HepG2 (cell line): ENCODE results near the gene CFAP54. TPM values are rescaled to one million over a fixed set of nuclear protein-coding genes. Genes with fewer than 3 reads are reported as not detected.

ENCODE experiments used
- ATAC-seq: fragments of 200-7000 bp; cut with Tn5 transposase; 3 replicates; pipeline ENCODE4 v1.9.1; 2020; ENCODE audit warnings: mild to moderate bottlenecking, moderate library complexity
- BruUV-seq: library from RNA; stranded (reverse); fragments of 400-500 nt; replicated peaks from 2 replicates; lab custom pipeline; 2021; lab: Mats Ljungman, UMichigan
- CTCF ChIA-PET: fragments of 300-600 bp; formaldehyde crosslinking; extraction: SDS; loops from one replicate; lab custom pipeline; 2021; ENCODE audit warnings: low total read pairs, inconsistent platforms, low intra/inter-chr PET ratio; lab: Yijun Ruan, JAX
- POLR2A ChIA-PET: fragments of 350-600 bp; sonication (Branson Sonifier 250); formaldehyde crosslinking; loops from one replicate; lab custom pipeline; 2020; ENCODE audit warnings: antibody characterized with exemption, inconsistent platforms; lab: Yijun Ruan, JAX
- DNase-seq: peaks from one replicate; pipeline ENCODE4 v3.0.0-alpha.2; 2015; ENCODE audit warnings: low spot score
- FAIRE-seq: peaks from 3 replicates; lab custom pipeline; 2011; peaks lifted over from hg19 to GRCh38; lab: Jason Lieb, UNC
- H2AFZ ChIP-seq: one replicate; pipeline ENCODE4 v1.6.1; 2011; ENCODE audit warnings: low read length, inconsistent platforms
- H3K27ac ChIP-seq: fragments of 300-600 bp; 3 replicates; pipeline ENCODE4 v1.8.0; 2011; ENCODE audit warnings: mixed run types, mild to moderate bottlenecking, mixed read lengths, low read length, inconsistent platforms; ENCODE audit not compliant: insufficient read depth; ENCODE audit errors: extremely low read length
- H3K27me3 ChIP-seq, 2 experiments: fragments of 200-600 bp in 1 of 2; 2 replicates in 1 of 2; 3 replicates in 1 of 2; pipeline versions ENCODE4 v1.6.0 to v1.8.0; 2011; ENCODE audit warnings: low read length in 2 of 2, mild to moderate bottlenecking in 2 of 2, moderate library complexity in 2 of 2, inconsistent platforms in 1 of 2; ENCODE audit not compliant: insufficient read depth in 2 of 2, control insufficient read depth in 1 of 2
- H3K36me3 ChIP-seq, 2 experiments: fragments of 200-600 bp in 1 of 2; replicated peaks in 1 of 2; 2 replicates in 1 of 2; 3 replicates in 1 of 2; pipeline versions ENCODE4 v1.5.1 to v1.8.0; 2011; ENCODE audit warnings: low read length in 2 of 2, inconsistent platforms in 1 of 2; ENCODE audit not compliant: insufficient read depth in 2 of 2, control insufficient read depth in 1 of 2
- H3K4me1 ChIP-seq: 2 replicates; pipeline ENCODE4 v1.5.1; 2012; ENCODE audit warnings: low read length, inconsistent platforms; ENCODE audit not compliant: insufficient read depth
- H3K4me2 ChIP-seq: 2 replicates; pipeline ENCODE4 v1.6.0; 2011; ENCODE audit warnings: low read depth, low read length, inconsistent platforms
- H3K4me3 ChIP-seq, 3 experiments: fragments of 200-600 bp in 1 of 3; sonication (generic), shearing (Covaris generic) in 1 of 3; replicated peaks in 1 of 3; 2 replicates each; pipeline ENCODE4 v1.5.1; 2011 to 2016; ENCODE audit warnings: low read length in 3 of 3, inconsistent platforms in 2 of 3, low read depth in 2 of 3, mild to moderate bottlenecking in 2 of 3, control low read depth in 1 of 3, mixed read lengths in 1 of 3; ENCODE audit not compliant: insufficient read depth in 1 of 3
- H3K79me2 ChIP-seq: one replicate; pipeline ENCODE4 v1.6.1; 2011; ENCODE audit warnings: low read length, inconsistent platforms; ENCODE audit not compliant: insufficient read depth
- H3K9ac ChIP-seq: 2 replicates; pipeline ENCODE4 v1.6.0; 2011; ENCODE audit warnings: mild to moderate bottlenecking, low read depth, low read length, inconsistent platforms; ENCODE audit not compliant: insufficient read depth
- H3K9me3 ChIP-seq: 2 replicates; pipeline ENCODE4 v1.5.1; 2012; ENCODE audit warnings: mild to moderate bottlenecking, low read length
- H4K20me1 ChIP-seq: 2 replicates; pipeline ENCODE4 v1.6.0; 2011; ENCODE audit warnings: inconsistent platforms, mild to moderate bottlenecking, low read length, moderate library complexity; ENCODE audit not compliant: insufficient read depth
- ARID5B ChIP-seq: IDR thresholded peaks from 2 replicates; pipeline ENCODE4 v1.4.0; 2020; ENCODE audit warnings: mild to moderate bottlenecking, missing genetic modification reagents
- BCLAF1 ChIP-seq: fragments of 450-650 bp; IDR thresholded peaks from 2 replicates; pipeline ENCODE4 v1.6.1; 2017; ENCODE audit warnings: mild to moderate bottlenecking
- CENPBD1 ChIP-seq: sonication (generic); formaldehyde crosslinking; IDR thresholded peaks from 2 replicates; pipeline ENCODE4 v1.8.0; 2022; ENCODE audit warnings: missing genetic modification reagents, low read depth, mild to moderate bottlenecking, borderline replicate concordance
- CTCF ChIP-seq: sonication (generic); formaldehyde crosslinking; IDR thresholded peaks from 2 replicates; pipeline ENCODE4 v1.5.0; 2020; ENCODE audit warnings: mild to moderate bottlenecking, missing genetic modification reagents, moderate library complexity
- IRF1 ChIP-seq: sonication (generic); formaldehyde crosslinking; IDR thresholded peaks from 2 replicates; pipeline ENCODE4 v1.4.0; 2020; ENCODE audit warnings: low read depth, mild to moderate bottlenecking, missing genetic modification reagents
- JDP2 ChIP-seq: sonication (generic); formaldehyde crosslinking; IDR thresholded peaks from 2 replicates; pipeline ENCODE4 v1.8.1; 2022; ENCODE audit warnings: missing genetic modification reagents, borderline replicate concordance
- MTA1 ChIP-seq: sonication (generic); formaldehyde crosslinking; IDR thresholded peaks from 2 replicates; pipeline ENCODE4 v1.4.0; 2020; ENCODE audit warnings: missing genetic modification reagents, mild to moderate bottlenecking, borderline replicate concordance
- RFX5 ChIP-seq: IDR thresholded peaks from 2 replicates; pipeline ENCODE4 v1.6.1; 2011; ENCODE audit warnings: low read depth, low read length, improper control_type of control experiment
- STAG1 ChIP-seq: sonication (generic); formaldehyde crosslinking; IDR thresholded peaks from 2 replicates; pipeline ENCODE4 v1.4.0; 2020; ENCODE audit warnings: missing genetic modification reagents
- TFDP2 ChIP-seq: sonication (generic); formaldehyde crosslinking; IDR thresholded peaks from 2 replicates; pipeline ENCODE4 v1.4.0; 2020; ENCODE audit warnings: missing genetic modification reagents
- ZNF337 ChIP-seq: sonication (generic); formaldehyde crosslinking; IDR thresholded peaks from 2 replicates; pipeline ENCODE4 v1.5.1; 2020; ENCODE audit warnings: missing genetic modification reagents, low read depth, mild to moderate bottlenecking, borderline replicate concordance
- WGBS: methylation state at CpG from one replicate; pipeline ENCODE4 v1.1.6; 2017; ENCODE audit warnings: low lambda C conversion rate; 5-methylcytosine and 5-hydroxymethylcytosine counted together
- in situ Hi-C: cut with HindIII; loops from 2 replicates; pipeline ENCODE4 v1.10.0; 2017; ENCODE audit warnings: low pct_unique_long_range_greater_than_20kb; ENCODE audit not compliant: extremely low pct_ligation_motif_present
- intact Hi-C: fragments of 100-400 bp; cut with micrococcal nuclease; formaldehyde crosslinking; loops from one replicate; pipeline ENCODE4 v1.10.0; 2022; ENCODE audit not compliant: unreplicated experiment
- polyA plus RNA-seq, 8 experiments: library from polyadenylated mRNA; depleted of rRNA in 3 of 8; stranded (reverse) in 7 of 8; unstranded in 1 of 8; fragments of >200 nt; fragmentation: Illumina TruSeq in 4 of 8; extraction: Trizol in 4 of 8; gene quantifications; 2 replicates each; pipeline versions ENCODE4 v1.2.1 to v1.2.3, GENCODE V29; 2011 to 2016; ENCODE audit warnings: low read depth in 4 of 8, missing spikeins in 1 of 8, mixed read lengths in 1 of 8; ENCODE audit not compliant: insufficient read depth in 1 of 8
- total RNA-seq, 5 experiments: library from RNA; depleted of rRNA; stranded (reverse); fragments of >200 nt; fragmentation: Illumina TruSeq; extraction: Trizol; gene quantifications; 2 replicates each; pipeline ENCODE4 v1.2.3, GENCODE V29; 2016; ENCODE audit warnings: low read depth in 1 of 5

The CFAP54 gene
- total and polyA plus RNA-seq, 2 of the 13 experiments (the other 11 are each of a cell fraction or from before 2014, with no cell fraction given): not detected

GRCh38 chr12:96720363-96720705 lies 231.0 kb downstream of the CFAP54 start:
- CTCF ChIA-PET: no interaction called here
- in situ Hi-C loops: no loop called here
- no peak for DNase-seq
- TF ChIP-seq MTA1 (CRISPR knock-in tag): no peak
- TF ChIP-seq RFX5: no peak
- TF ChIP-seq STAG1 (CRISPR knock-in tag): 0 out of 2 replicates have a peak, but pooled peaks have one; percentile 12
- 0 out of 2 replicates have a peak, but pooled peaks have one; percentile 14 for TF ChIP-seq IRF1
- no peak for TF ChIP-seq ZNF337 (CRISPR knock-in tag)
- TF ChIP-seq TFDP2 (CRISPR knock-in tag): no peak
- no peak for TF ChIP-seq BCLAF1
- no peak for TF ChIP-seq CENPBD1 (CRISPR knock-in tag)
- no peak for TF ChIP-seq ARID5B
- TF ChIP-seq JDP2: no peak
- TF ChIP-seq CTCF: peak; percentile 51

More at GRCh38 chr12:96720363-96720705, 231.0 kb downstream of the CFAP54 start:
- peak; percentile 99 for ATAC-seq
- intact Hi-C loops: no loop called here
- H3K9ac ChIP-seq: peak overlapping the region; percentile 28
- H3K4me2 ChIP-seq: peak overlapping the region; percentile 71
- WGBS: 0% methylated on average over 8 of the region's 9 CpGs
- H3K4me1 ChIP-seq: no peaks in the 10 kb centered on the region
- H3K4me3 ChIP-seq: peak overlapping the region; percentile 35 to 56 (median 42)
- POLR2A ChIA-PET: no interaction called here
- H3K36me3 ChIP-seq: no peaks in the 10 kb centered on the region
- no peak overlapping the region for H3K27ac ChIP-seq
- no peaks in the 10 kb centered on the region for H3K27me3 ChIP-seq
- H2AFZ ChIP-seq: no peak overlapping the region
- no peaks in the 10 kb centered on the region for H3K79me2 ChIP-seq
- H3K9me3 ChIP-seq: no peaks in the 10 kb centered on the region
- no TSS peak for BruUV-seq
- FAIRE-seq: no peak
- H4K20me1 ChIP-seq: no peaks in the 10 kb centered on the region
